Natural killer cell (primary cell): ENCODE data around the gene GAGE10. TPM values are rescaled to one million over a fixed set of nuclear protein-coding genes. Genes with fewer than 3 reads are reported as not detected.
"Not testable (repeated sequence)": the region's sequence is repeated elsewhere in the genome, so short reads cannot be mapped to it uniquely, and the experiment has no call there.

Experiments used
- ATAC-seq, 3 donors: fragments of 150-1000 bp in 2 of 3; fragments of 200-7000 bp in 1 of 3; cut with Tn5 transposase; 1 replicate in 1 of 3; 2 replicates in 2 of 3; pipeline ENCODE4 v1.10.0; 2021; ENCODE audit warnings: mild to moderate bottlenecking in 2 of 3, moderate library complexity in 2 of 3
- DNase-seq, 2 donors: peaks; one replicate each; pipeline versions ENCODE4 v3.0.0 to v3.0.0-alpha.2; 2013 to 2021; ENCODE audit warnings: mixed read lengths in 1 of 2
- H3K27ac ChIP-seq: one replicate; pipeline ENCODE4 v1.5.1; 2013; ENCODE audit warnings: mild to moderate bottlenecking, low read length
- H3K27me3 ChIP-seq: one replicate; pipeline ENCODE4 v1.6.1; 2013; ENCODE audit warnings: low read length; ENCODE audit not compliant: control insufficient read depth, insufficient read depth
- H3K36me3 ChIP-seq: one replicate; pipeline ENCODE4 v1.6.1; 2013; ENCODE audit warnings: low read length; ENCODE audit not compliant: control insufficient read depth, insufficient read depth
- H3K4me1 ChIP-seq: one replicate; pipeline ENCODE4 v1.6.1; 2013; ENCODE audit warnings: low read length; ENCODE audit not compliant: control insufficient read depth, insufficient read depth
- H3K4me3 ChIP-seq: one replicate; pipeline ENCODE4 v1.5.1; 2013; ENCODE audit warnings: low read length
- H3K9me3 ChIP-seq: one replicate; pipeline ENCODE4 v1.6.1; 2013; ENCODE audit warnings: low read length; ENCODE audit not compliant: control insufficient read depth, insufficient read depth
- H3K27ac Mint-ChIP-seq, 2 donors: one replicate each; pipeline ENCODE4 v1.8.0; 2022; ENCODE audit warnings: mild to moderate bottlenecking in 2 of 2, mixed read lengths in 2 of 2, moderate library complexity in 1 of 2
- H3K27me3 Mint-ChIP-seq, 2 donors: one replicate each; pipeline ENCODE4 v1.8.0; 2022; ENCODE audit warnings: low read depth in 2 of 2, mixed read lengths in 2 of 2
- H3K36me3 Mint-ChIP-seq: one replicate; pipeline ENCODE4 v1.8.0; 2022; ENCODE audit warnings: mixed read lengths
- H3K4me1 Mint-ChIP-seq, 2 donors: one replicate each; pipeline ENCODE4 v1.8.0; 2022; ENCODE audit warnings: mixed read lengths in 2 of 2
- H3K4me3 Mint-ChIP-seq: one replicate; pipeline ENCODE4 v1.8.0; 2022; ENCODE audit warnings: mild to moderate bottlenecking, moderate library complexity, mixed read lengths
- H3K9me3 Mint-ChIP-seq, 2 donors: one replicate each; pipeline ENCODE4 v1.8.0; 2022; ENCODE audit warnings: mixed read lengths in 2 of 2
- WGBS: methylation state at CpG from one replicate; pipeline ENCODE4 v1.1.7; 2013; ENCODE audit warnings: missing lambda C conversion rate; ENCODE audit not compliant: insufficient coverage; 5-methylcytosine and 5-hydroxymethylcytosine counted together
- intact Hi-C: fragments of 100-400 bp; cut with micrococcal nuclease; formaldehyde crosslinking; loops from one replicate; pipeline ENCODE4 v1.14.2; 2022
- total RNA-seq, 4 donors: library from RNA; stranded (reverse); fragments of 120-200 nt in 1 of 4; gene quantifications; one replicate each; pipeline versions ENCODE4 v1.2.3 to v1.2.4, GENCODE V29; 2013 to 2022

GAGE10 gene
- total RNA-seq, 3 donors from 2014 or later (not counting 1 experiment from before 2014, with no cell fraction given), result not detected

GRCh38 chrX:49330421-49330820 is 27.0 kb downstream of the GAGE10 start:
- H3K27me3 Mint-ChIP-seq, intact Hi-C loops, H3K4me1 ChIP-seq, DNase-seq, H3K27me3 ChIP-seq, H3K36me3 Mint-ChIP-seq, H3K27ac Mint-ChIP-seq, H3K9me3 ChIP-seq, H3K9me3 Mint-ChIP-seq, H3K4me3 Mint-ChIP-seq, H3K27ac ChIP-seq, H3K4me1 Mint-ChIP-seq, H3K4me3 ChIP-seq, H3K36me3 ChIP-seq, ATAC-seq: not testable (repeated sequence)
- WGBS, result no CpG with 5 or more reads among the region's 11 CpGs

- H3K4me3 ChIP-seq, H3K27me3 ChIP-seq, H3K9me3 Mint-ChIP-seq, H3K27ac Mint-ChIP-seq, H3K4me1 ChIP-seq, H3K9me3 ChIP-seq, DNase-seq, ATAC-seq, intact Hi-C loops, H3K4me1 Mint-ChIP-seq, H3K27ac ChIP-seq, H3K36me3 Mint-ChIP-seq, H3K4me3 Mint-ChIP-seq, H3K27me3 Mint-ChIP-seq, H3K36me3 ChIP-seq: not testable (repeated sequence)
- no CpG with 5 or more reads among the region's 16 CpGs for WGBS
Observed at GRCh38 chrX:49331282-49331681, 27.8 kb downstream of the GAGE10 start, which contains the start of gene GAGE13. GAGE13 (plus strand) TSS chrX:49331582; CDS start chrX:49332738, 1,156 bp downstream.

DNA sequence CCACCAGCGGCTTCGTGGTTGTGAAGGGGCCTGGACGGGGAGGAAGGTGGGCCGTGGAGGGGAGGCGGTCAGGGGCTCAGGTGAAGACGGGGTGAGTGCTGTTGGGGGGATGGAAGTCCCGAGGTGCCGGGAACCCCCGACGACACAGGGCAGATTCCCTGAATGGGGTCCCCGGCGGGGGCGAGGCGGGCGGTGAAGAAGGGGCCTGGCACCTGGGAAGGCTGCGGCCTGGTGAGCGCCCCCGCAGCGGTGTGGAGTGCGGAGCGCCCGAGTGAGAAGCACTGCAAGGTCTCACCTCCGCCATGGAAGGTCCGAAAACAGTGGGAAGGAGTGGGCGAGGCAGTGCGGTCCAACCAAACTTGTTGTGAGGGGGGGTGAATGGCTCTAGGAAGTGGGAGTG is 28.4 kb downstream of the GAGE10 start:
- H3K4me3 Mint-ChIP-seq, H3K4me1 Mint-ChIP-seq, H3K4me1 ChIP-seq, H3K9me3 ChIP-seq, H3K36me3 ChIP-seq, H3K27ac Mint-ChIP-seq, H3K4me3 ChIP-seq, H3K27ac ChIP-seq, H3K27me3 Mint-ChIP-seq, H3K9me3 Mint-ChIP-seq, ATAC-seq, H3K27me3 ChIP-seq, intact Hi-C loops, H3K36me3 Mint-ChIP-seq, DNase-seq: not testable (repeated sequence)
- WGBS, result no CpG with 5 or more reads among the region's 26 CpGs

- ATAC-seq, H3K27me3 Mint-ChIP-seq, H3K4me1 ChIP-seq, H3K4me1 Mint-ChIP-seq, H3K27ac ChIP-seq, H3K4me3 ChIP-seq, H3K27ac Mint-ChIP-seq, H3K27me3 ChIP-seq, H3K9me3 ChIP-seq, DNase-seq, intact Hi-C loops, H3K9me3 Mint-ChIP-seq, H3K36me3 ChIP-seq, H3K4me3 Mint-ChIP-seq, H3K36me3 Mint-ChIP-seq: not testable (repeated sequence)
- WGBS, result no CpG with 5 or more reads among the region's 24 CpGs
Observed at GRCh38 chrX:49341449-49341848, 38.0 kb downstream of the GAGE10 start.

DNA sequence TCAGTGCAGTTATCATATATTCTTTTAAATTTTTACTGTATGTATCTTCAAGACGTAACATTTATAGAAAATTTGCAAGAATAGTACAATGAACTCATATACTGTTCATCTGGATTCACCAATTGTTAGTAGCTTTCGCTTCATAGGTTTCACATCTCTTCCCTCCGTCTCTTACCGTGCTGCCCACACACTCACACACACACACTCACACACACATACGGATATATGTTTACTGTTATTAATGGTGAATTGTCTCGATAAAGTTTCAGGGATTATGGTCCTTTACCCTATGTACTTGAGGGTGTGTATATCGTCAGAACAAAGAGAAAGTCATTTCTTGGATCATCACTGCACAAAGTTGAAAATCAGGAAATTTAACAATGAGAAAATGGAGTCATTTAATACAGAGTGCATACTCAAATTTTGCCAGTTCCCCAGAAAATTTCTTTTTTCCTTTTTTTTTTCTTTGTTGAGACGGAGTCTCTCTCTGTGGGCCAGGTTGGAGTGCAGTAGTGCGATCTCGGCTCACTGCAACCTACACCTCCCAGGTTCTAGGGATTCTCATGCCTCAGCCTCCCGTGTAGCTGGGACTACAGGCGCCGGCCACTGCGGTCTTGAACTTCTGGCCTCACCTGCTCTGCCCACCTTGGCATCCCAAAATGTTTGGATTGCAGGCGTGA is 41.2 kb downstream of the GAGE10 start:
- whole genome bisulfite sequencing, result 90% methylated on average over 4 of the region's 15 CpGs

DNA sequence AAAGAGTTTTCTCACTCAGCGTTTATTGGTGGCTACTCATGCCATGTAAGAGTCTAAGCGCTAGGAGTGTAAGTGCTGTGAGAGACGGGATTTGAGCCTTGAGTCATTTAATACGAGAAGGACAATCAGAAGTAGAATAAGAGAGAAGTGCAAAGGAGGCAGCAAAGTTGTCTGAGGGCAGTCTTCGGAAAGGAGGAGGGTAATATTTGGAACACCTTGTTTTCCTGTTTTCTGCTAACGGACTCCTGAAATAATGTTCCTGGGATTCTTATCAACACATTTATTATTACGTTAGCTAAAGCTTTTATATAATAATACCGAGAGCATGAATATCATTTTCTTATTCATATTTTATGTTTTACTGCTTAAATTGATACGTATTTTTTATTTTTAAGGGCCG is 42.0 kb downstream of the GAGE10 start:
- H3K9me3 Mint-ChIP-seq, H3K36me3 Mint-ChIP-seq, H3K27ac ChIP-seq, H3K9me3 ChIP-seq, H3K4me1 Mint-ChIP-seq, ATAC-seq, intact Hi-C loops, H3K4me3 ChIP-seq, H3K27me3 ChIP-seq, H3K27me3 Mint-ChIP-seq, DNase-seq, H3K36me3 ChIP-seq, H3K27ac Mint-ChIP-seq, H3K4me1 ChIP-seq, H3K4me3 Mint-ChIP-seq: not testable (repeated sequence)
- 78% methylated on average over 3 of the region's 10 CpGs for WGBS

More for the DNA sequence above, 41.2 kb downstream of the GAGE10 start:
- H3K36me3 ChIP-seq, H3K4me3 ChIP-seq, H3K27me3 Mint-ChIP-seq, H3K9me3 ChIP-seq, H3K4me1 Mint-ChIP-seq, H3K4me3 Mint-ChIP-seq, ATAC-seq, H3K27me3 ChIP-seq, H3K9me3 Mint-ChIP-seq, DNase-seq, intact Hi-C loops, H3K36me3 Mint-ChIP-seq, H3K27ac ChIP-seq, H3K27ac Mint-ChIP-seq, H3K4me1 ChIP-seq: not testable (repeated sequence)

GRCh38 chrX:49346150-49346549 is 42.7 kb downstream of the GAGE10 start:
- H3K27me3 ChIP-seq, intact Hi-C loops, H3K9me3 ChIP-seq, H3K4me1 ChIP-seq, DNase-seq, ATAC-seq, H3K36me3 ChIP-seq, H3K4me3 ChIP-seq, H3K27me3 Mint-ChIP-seq, H3K4me3 Mint-ChIP-seq, H3K4me1 Mint-ChIP-seq, H3K27ac ChIP-seq, H3K36me3 Mint-ChIP-seq, H3K27ac Mint-ChIP-seq, H3K9me3 Mint-ChIP-seq: not testable (repeated sequence)
- WGBS, result 89% methylated on average over 6 of the region's 11 CpGs
